ENCODE results near the gene ST3GAL5. TPM values are rescaled to one million over a fixed set of nuclear protein-coding genes. Genes with fewer than 3 reads are reported as not detected.

ST3GAL5 gene
- total RNA-seq, 1 donor from 2014 or later = 9.9 TPM

GRCh38 chr2:85853499-85854165, 35.2 kb downstream of the ST3GAL5 start:
- no peaks in the 10 kb centered on the region for H3K27me3 Mint-ChIP-seq (ENCODE audit: insufficient read depth, low read depth)

GRCh38 chr2:85852937-85853498, 35.8 kb downstream of the ST3GAL5 start:
- Histone ChIP-seq H3K9ac (no peak overlapping the region), H3K27me3 (no peaks in the 10 kb centered on the region), H3K4me2 (no peak overlapping the region), H3F3A (ENCODE audit: low read depth) (no peaks in the 10 kb centered on the region), H3K79me2 (ENCODE audit: low read depth) (no peaks in the 10 kb centered on the region), H4K20me1 (ENCODE audit: low read depth) (no peaks in the 10 kb centered on the region), H2AFZ (replicated peaks) (no peak overlapping the region), H3K4me3 (no peak overlapping the region), H3K36me3 (no peaks in the 10 kb centered on the region), H3K9me3 (ENCODE audit: low read depth) (no peaks in the 10 kb centered on the region), H3K27ac (no peak overlapping the region), H3K4me1 (no peaks in the 10 kb centered on the region)
- H3K27me3 Mint-ChIP-seq (ENCODE audit: insufficient read depth, low read depth) = no peaks in the 10 kb centered on the region
- no peak overlapping the region for H3K27ac Mint-ChIP-seq
- no peaks in the 10 kb centered on the region for H3K9me3 Mint-ChIP-seq
- no peak overlapping the region for H3K4me3 Mint-ChIP-seq
- DNase-seq (ENCODE audit: low spot score) = no peak
- no peak for TF ChIP-seq EZH2 (IDR thresholded peaks at IDR 0.05)
- no peak for TF ChIP-seq CTCF (IDR thresholded peaks at IDR 0.05)
- no peak for TF ChIP-seq EZH2phosphoT487 (IDR thresholded peaks at IDR 0.05)
- H3K36me3 Mint-ChIP-seq = peaks cover 17% of the 10 kb centered on the region
- H3K4me1 Mint-ChIP-seq = no peaks in the 10 kb centered on the region

More at GRCh38 chr2:85853499-85854165, 35.2 kb downstream of the ST3GAL5 start:
- no peaks in the 10 kb centered on the region for H3K9me3 Mint-ChIP-seq
- no peaks in the 10 kb centered on the region for H3K36me3 ChIP-seq
- no peaks in the 10 kb centered on the region for H3K4me1 ChIP-seq
- TF ChIP-seq CTCF (IDR thresholded peaks at IDR 0.05) (no peak), EZH2phosphoT487 (IDR thresholded peaks at IDR 0.05) (no peak)
- H3K36me3 Mint-ChIP-seq = peaks cover 17% of the 10 kb centered on the region
- H3F3A ChIP-seq (ENCODE audit: low read depth) = no peaks in the 10 kb centered on the region
- no peaks in the 10 kb centered on the region for H3K79me2 ChIP-seq (ENCODE audit: low read depth)
- no peak overlapping the region for H3K27ac ChIP-seq
- H3K4me1 Mint-ChIP-seq = no peaks in the 10 kb centered on the region
- H3K27ac Mint-ChIP-seq = no peak overlapping the region
- H3K4me3 Mint-ChIP-seq = no peak overlapping the region
- no peak overlapping the region for H3K4me3 ChIP-seq
- no peak overlapping the region for H3K9ac ChIP-seq
- no peaks in the 10 kb centered on the region for H4K20me1 ChIP-seq (ENCODE audit: low read depth)
- H2AFZ ChIP-seq (replicated peaks) = no peak overlapping the region
- H3K9me3 ChIP-seq (ENCODE audit: low read depth) = no peaks in the 10 kb centered on the region
- no peak for DNase-seq (ENCODE audit: low spot score)
- H3K27me3 ChIP-seq = no peaks in the 10 kb centered on the region
- no peak overlapping the region for H3K4me2 ChIP-seq

- peaks cover 17% of the 10 kb centered on the region for H3K36me3 Mint-ChIP-seq
- DNase-seq (ENCODE audit: low spot score) = no peak
- TF ChIP-seq EZH2 (IDR thresholded peaks at IDR 0.05) (no peak), EZH2phosphoT487 (IDR thresholded peaks at IDR 0.05) (no peak), CTCF (IDR thresholded peaks at IDR 0.05) (no peak)
- no peaks in the 10 kb centered on the region for H3K27me3 ChIP-seq
- H4K20me1 ChIP-seq (ENCODE audit: low read depth) = no peaks in the 10 kb centered on the region
- H3K9me3 Mint-ChIP-seq = no peaks in the 10 kb centered on the region
- no peaks in the 10 kb centered on the region for H3K4me1 Mint-ChIP-seq
- H3K4me1 ChIP-seq = no peaks in the 10 kb centered on the region
- H2AFZ ChIP-seq (replicated peaks) = no peak overlapping the region
- H3K4me3 Mint-ChIP-seq = no peak overlapping the region
- no peaks in the 10 kb centered on the region for H3K9me3 ChIP-seq (ENCODE audit: low read depth)
- H3K27ac Mint-ChIP-seq = no peak overlapping the region
- no peaks in the 10 kb centered on the region for H3K79me2 ChIP-seq (ENCODE audit: low read depth)
- H3K36me3 ChIP-seq = no peaks in the 10 kb centered on the region
- H3K4me3 ChIP-seq = no peak overlapping the region
- no peak overlapping the region for H3K27ac ChIP-seq
- H3F3A ChIP-seq (ENCODE audit: low read depth) = no peaks in the 10 kb centered on the region
- H3K4me2 ChIP-seq = no peak overlapping the region
- H3K27me3 Mint-ChIP-seq (ENCODE audit: insufficient read depth, low read depth) = no peaks in the 10 kb centered on the region
- H3K9ac ChIP-seq = no peak overlapping the region
These were observed 36.5 kb downstream of the ST3GAL5 start for GRCh38 chr2:85852152-85852840.

Measured in neural progenitor cell (in vitro differentiated cells).